SK-N-SH treated with all-trans-retinoic acid at 6 μM for 48 hours (cell line): ENCODE data around the gene ARL5A.

ENCODE experiments used
- ATAC-seq: fragments of 200-7000 bp; cut with Tn5 transposase; 3 replicates; pipeline ENCODE4 v1.9.1; 2020; ENCODE audit warnings: mild to moderate bottlenecking, moderate library complexity
- ARNTL ChIP-seq: fragments of 450-650 bp; formaldehyde crosslinking; IDR thresholded peaks from 2 replicates; pipeline ENCODE4 v1.5.0; 2020; ENCODE audit warnings: low read depth, mild to moderate bottlenecking, moderate library complexity, borderline replicate concordance
- BACH2 ChIP-seq: fragments of 250-450 bp; sonication (Bioruptor Pico); IDR thresholded peaks from 2 replicates; pipeline ENCODE4 v1.9.0; 2021; ENCODE audit warnings: mild to moderate bottlenecking, borderline replicate concordance
- CREB5 ChIP-seq: fragments of 250-450 bp; sonication (Bioruptor Pico); IDR thresholded peaks from 2 replicates; pipeline ENCODE4 v1.5.1; 2020; ENCODE audit warnings: low read depth, mild to moderate bottlenecking, moderate library complexity
- CSDC2 ChIP-seq: fragments of 250-450 bp; sonication (Bioruptor Pico); IDR thresholded peaks from 2 replicates; pipeline ENCODE4 v1.5.0; 2020; ENCODE audit warnings: mild to moderate bottlenecking, moderate library complexity
- CSRNP3 ChIP-seq: fragments of 250-450 bp; sonication (Bioruptor Pico); IDR thresholded peaks from 2 replicates; pipeline ENCODE4 v1.5.1; 2021; ENCODE audit warnings: mild to moderate bottlenecking, moderate library complexity
- ESRRG ChIP-seq: fragments of 250-450 bp; sonication (Bioruptor Pico); IDR thresholded peaks from 2 replicates; pipeline ENCODE4 v1.6.1; 2021; ENCODE audit warnings: mild to moderate bottlenecking
- GLIS3 ChIP-seq: fragments of 250-450 bp; sonication (Bioruptor Pico); IDR thresholded peaks from 2 replicates; pipeline ENCODE4 v1.5.0; 2020; ENCODE audit warnings: mild to moderate bottlenecking, moderate library complexity
- ISL1 ChIP-seq: fragments of 250-450 bp; sonication (Bioruptor Pico); IDR thresholded peaks from 2 replicates; pipeline ENCODE4 v2.1.2; 2022; ENCODE audit warnings: mild to moderate bottlenecking, moderate library complexity
- OSR1 ChIP-seq: fragments of 250-450 bp; sonication (Bioruptor Pico); IDR thresholded peaks from 2 replicates; pipeline ENCODE4 v1.8.0; 2022; ENCODE audit warnings: moderate library complexity, mild to moderate bottlenecking, inconsistent platforms
- PATZ1 ChIP-seq: fragments of 250-450 bp; sonication (Bioruptor Pico); IDR thresholded peaks from 2 replicates; pipeline ENCODE4 v1.8.0; 2020; ENCODE audit warnings: mild to moderate bottlenecking, moderate library complexity, borderline replicate concordance
- POU6F1 ChIP-seq: fragments of 250-450 bp; sonication (Bioruptor Pico); IDR thresholded peaks from 2 replicates; pipeline ENCODE4 v1.8.0; 2021; ENCODE audit warnings: low read depth, mild to moderate bottlenecking, moderate library complexity, borderline replicate concordance
- PPARA ChIP-seq: fragments of 250-450 bp; sonication (Bioruptor Pico); IDR thresholded peaks from 2 replicates; pipeline ENCODE4 v1.5.0; 2020; ENCODE audit warnings: mild to moderate bottlenecking, borderline replicate concordance
- RARB ChIP-seq: fragments of 250-450 bp; sonication (Bioruptor Pico); IDR thresholded peaks from 2 replicates; pipeline ENCODE4 v1.8.0; 2021; ENCODE audit warnings: mild to moderate bottlenecking, moderate library complexity
- SNAI2 ChIP-seq: fragments of 250-450 bp; sonication (Bioruptor Pico); IDR thresholded peaks from 2 replicates; pipeline ENCODE4 v1.5.0; 2020; ENCODE audit warnings: mild to moderate bottlenecking, moderate library complexity
- TCF4 ChIP-seq: fragments of 250-450 bp; sonication (Bioruptor Pico); IDR thresholded peaks from 2 replicates; pipeline ENCODE4 v1.8.0; 2021; ENCODE audit warnings: mild to moderate bottlenecking, moderate library complexity, borderline replicate concordance
- TOX ChIP-seq: fragments of 250-450 bp; sonication (Bioruptor Pico); IDR thresholded peaks from 2 replicates; pipeline ENCODE4 v1.8.0; 2021; ENCODE audit warnings: mild to moderate bottlenecking, moderate library complexity, borderline replicate concordance
- TSHZ2 ChIP-seq: fragments of 250-450 bp; sonication (Bioruptor Pico); IDR thresholded peaks from 2 replicates; pipeline ENCODE4 v1.5.0; 2020; ENCODE audit warnings: mild to moderate bottlenecking, moderate library complexity
- ZC3H10 ChIP-seq: fragments of 250-450 bp; sonication (Bioruptor Pico); IDR thresholded peaks from 2 replicates; pipeline ENCODE4 v1.5.1; 2021; ENCODE audit warnings: mild to moderate bottlenecking, moderate library complexity
- ZFP3 ChIP-seq: fragments of 250-450 bp; sonication (Bioruptor Pico); IDR thresholded peaks from 2 replicates; pipeline ENCODE4 v1.5.0; 2020; ENCODE audit warnings: mild to moderate bottlenecking, moderate library complexity
- ZFP30 ChIP-seq: fragments of 450-650 bp; formaldehyde crosslinking; IDR thresholded peaks from 2 replicates; pipeline ENCODE4 v1.5.0; 2022; ENCODE audit warnings: mild to moderate bottlenecking, moderate library complexity
- ZNF565 ChIP-seq: fragments of 450-650 bp; formaldehyde crosslinking; conservative IDR thresholded peaks from 2 replicates; pipeline ENCODE4 v1.5.0; 2020; ENCODE audit warnings: low read depth, mild to moderate bottlenecking, moderate library complexity
- ZNF8 ChIP-seq: fragments of 450-650 bp; formaldehyde crosslinking; IDR thresholded peaks from 2 replicates; pipeline ENCODE4 v1.5.0; 2020; ENCODE audit warnings: mild to moderate bottlenecking, moderate library complexity

Gene ARL5A

GRCh38 chr2:151781642-151782041 is 46.6 kb downstream of the ARL5A start:
- no peak for ATAC-seq
- TF ChIP-seq ZNF565 (CRISPR knock-in tag) (no peak), ZC3H10 (CRISPR knock-in tag) (no peak), CSRNP3 (no peak), PATZ1 (CRISPR knock-in tag) (no peak), GLIS3 (CRISPR knock-in tag) (no peak), ZFP30 (no peak), ZFP3 (CRISPR knock-in tag) (no peak), TSHZ2 (CRISPR knock-in tag) (no peak), ZNF8 (no peak), OSR1 (CRISPR knock-in tag) (no peak), PPARA (CRISPR knock-in tag) (no peak), TOX (CRISPR knock-in tag) (no peak), ISL1 (CRISPR knock-in tag) (no peak), TCF4 (CRISPR knock-in tag) (no peak), ESRRG (no peak), ARNTL (no peak), BACH2 (CRISPR knock-in tag) (no peak), SNAI2 (CRISPR knock-in tag) (no peak), CSDC2 (CRISPR knock-in tag) (no peak), POU6F1 (no peak)

- TF ChIP-seq PPARA (CRISPR knock-in tag) (no peak), TOX (CRISPR knock-in tag) (no peak), ISL1 (CRISPR knock-in tag) (no peak), SNAI2 (CRISPR knock-in tag) (no peak)
- ATAC-seq: no peak
These were observed 47.3 kb downstream of the ARL5A start for GRCh38 chr2:151780938-151781337.

GRCh38 chr2:151777935-151778334 is 50.3 kb downstream of the ARL5A start:
- TF ChIP-seq ESRRG: no peak
- TF ChIP-seq TOX (CRISPR knock-in tag): no peak
- no peak for TF ChIP-seq ZNF8
- TF ChIP-seq ZFP30: no peak
- no peak for TF ChIP-seq POU6F1
- TF ChIP-seq ZC3H10 (CRISPR knock-in tag): no peak
- ATAC-seq: no peak

- peak; percentile 25; the same call in 2 of the 3 replicates for ATAC-seq
These were observed 50.7 kb downstream of the ARL5A start for GRCh38 chr2:151777487-151777886.

More at GRCh38 chr2:151777487-151777886, 50.7 kb downstream of the ARL5A start:
- no peak for TF ChIP-seq ZNF565 (CRISPR knock-in tag)
- TF ChIP-seq ZFP3 (CRISPR knock-in tag): no peak
- no peak for TF ChIP-seq POU6F1
- no peak for TF ChIP-seq ZC3H10 (CRISPR knock-in tag)
- TF ChIP-seq CREB5: no peak
- TF ChIP-seq ZFP30: no peak
- no peak for TF ChIP-seq CSRNP3
- TF ChIP-seq CSDC2 (CRISPR knock-in tag): no peak
- TF ChIP-seq RARB (CRISPR knock-in tag): no peak
- TF ChIP-seq ISL1 (CRISPR knock-in tag): no peak
